ENCODE data around the gene TSSK2. TPM values are rescaled to one million over a fixed set of nuclear protein-coding genes. Genes with fewer than 3 reads are reported as not detected.

The TSSK2 gene
- total RNA-seq, 1 experiment from 2014 or later, result not detected

- ATAC-seq, result peak; percentile 88
These were observed 25.0 kb upstream of the TSSK2 start for GRCh38 chr22:19105867-19106802.

More at GRCh38 chr22:19105867-19106802, 25.0 kb upstream of the TSSK2 start:
- Histone ChIP-seq H3K27ac (ENCODE audit: low read length) (no peak overlapping the region), H3K4me1 (ENCODE audit: control insufficient read depth, insufficient read depth, low read length) (no peaks in the 10 kb centered on the region; the same call in 1 of the 2 replicates), H3K27me3 (ENCODE audit: control insufficient read depth, insufficient read depth, low read length) (no peaks in the 10 kb centered on the region), H3K4me3 (ENCODE audit: low read depth in 2 of 2, low read length in 2 of 2) (no peak overlapping the region), H3K36me3 (ENCODE audit: control insufficient read depth, insufficient read depth, low read length) (no peaks in the 10 kb centered on the region), H3K9me3 (ENCODE audit: control insufficient read depth, insufficient read depth, low read depth, low read length) (no peaks in the 10 kb centered on the region)
- DNase-seq (ENCODE audit: low read depth, low spot score), result no peak
- in situ Hi-C loops (cut with HindIII; ENCODE audit: low pct_unique_long_range_greater_than_20kb, low sequenced_read_pairs), result no loop called here
- TF ChIP-seq SIN3A (IDR thresholded peaks at IDR 0.05; ENCODE audit: borderline replicate concordance, insufficient read depth, low read depth, low read length) (no peak), REST (IDR thresholded peaks at IDR 0.05; ENCODE audit: insufficient read depth in 1 of 2, low read depth in 2 of 2, low read length in 1 of 2) (no peak), POLR2AphosphoS5 (IDR thresholded peaks at IDR 0.05; ENCODE audit: low read depth, low read length) (no peak), TCF7L2 (IDR thresholded peaks at IDR 0.05; ENCODE audit: low read depth, low read length) (no peak), CTCF (IDR thresholded peaks at IDR 0.05) (no peak)
- intact Hi-C loops (cut with micrococcal nuclease; ENCODE audit: unreplicated experiment), result no loop called here
- no TSS peak for BruUV-seq (replicated peaks)
- ChIA-PET POLR2A (no interaction called here), CTCF (interaction anchor here (0.5 kb wide), 1 partner anchor 118 kb away, joined by 3 read pairs; no protein-coding TSS in a partner anchor)
